ENCODE measurements around the gene MX1. TPM values are rescaled to one million over a fixed set of nuclear protein-coding genes. Genes with fewer than 3 reads are reported as not detected.

The MX1 gene
- polyA plus RNA-seq, 2 of the 4 experiments (the other 2 are of a cell fraction): 0.58 to 0.96 TPM

GRCh38 chr21:41494242-41494641 lies 68.2 kb downstream of the MX1 start:
- H3K9me3 ChIP-seq: no peaks in the 10 kb centered on the region
- H3K4me2 ChIP-seq: no peak overlapping the region
- ChIA-PET POLR2A (no interaction called here), CTCF (no interaction called here)
- ATAC-seq (no peak), DNase-seq (ENCODE audit: low read depth in 1 of 2, low spot score in 1 of 2) (no peak), FAIRE-seq (no peak)
- H3K27ac ChIP-seq: no peak overlapping the region
- 71% methylated on average over 16 of the region's 16 CpGs for WGBS (ENCODE audit: missing lambda C conversion rate)
- H3K4me1 ChIP-seq: no peaks in the 10 kb centered on the region
- no peak overlapping the region for H3K4me3 ChIP-seq
- no peak for TF ChIP-seq RFX5 (IDR thresholded peaks at IDR 0.05)
- no peak for TF ChIP-seq PBX3 (IDR thresholded peaks at IDR 0.05)
- no peak for TF ChIP-seq NFE2L2 (conservative IDR thresholded peaks at IDR 0.05; ENCODE audit: low read length)
- no peak for TF ChIP-seq HES2 (IDR thresholded peaks at IDR 0.05)
- TF ChIP-seq EHMT2 (IDR thresholded peaks at IDR 0.05; ENCODE audit: low read depth): no peak
- no peak for TF ChIP-seq CTCF (IDR thresholded peaks at IDR 0.05)
- no peak for TF ChIP-seq JUN (IDR thresholded peaks at IDR 0.05)
- no peak for TF ChIP-seq CBX8 (IDR thresholded peaks at IDR 0.05)
- TF ChIP-seq NPAS2 (CRISPR knock-in tag; IDR thresholded peaks at IDR 0.05; ENCODE audit: borderline replicate concordance): no peak
- no peak for TF ChIP-seq PHF8 (IDR thresholded peaks at IDR 0.05; ENCODE audit: borderline replicate concordance, low read depth)
- no peak for TF ChIP-seq HEYL (CRISPR knock-in tag; IDR thresholded peaks at IDR 0.05)
- no peak for TF ChIP-seq CHD2 (IDR thresholded peaks at IDR 0.05; ENCODE audit: low read length, partially characterized antibody)

GRCh38 chr21:41497008-41497407 lies 71.0 kb downstream of the MX1 start:
- FAIRE-seq (no peak), ATAC-seq (no peak), DNase-seq (ENCODE audit: low read depth in 1 of 2, low spot score in 1 of 2) (no peak)
- POLR2A ChIA-PET: no interaction called here
- H3K4me3 ChIP-seq: no peak overlapping the region
- 40% methylated on average over 6 of the region's 6 CpGs for WGBS (ENCODE audit: missing lambda C conversion rate)
- no peaks in the 10 kb centered on the region for H3K4me1 ChIP-seq
- CTCF ChIA-PET: no interaction called here
- no peak overlapping the region for H3K4me2 ChIP-seq
- no peak overlapping the region for H3K27ac ChIP-seq
- TF ChIP-seq CHD4 (IDR thresholded peaks at IDR 0.05; ENCODE audit: borderline replicate concordance) (no peak), SMC3 (IDR thresholded peaks at IDR 0.05) (no peak), GATA3 (IDR thresholded peaks at IDR 0.05; ENCODE audit: borderline replicate concordance) (no peak)
- no peaks in the 10 kb centered on the region for H3K9me3 ChIP-seq

- no peak overlapping the region for H3K27ac ChIP-seq
- FAIRE-seq (no peak), DNase-seq (ENCODE audit: low read depth in 1 of 2, low spot score in 1 of 2) (no peak), ATAC-seq (no peak)
- H3K4me1 ChIP-seq: no peaks in the 10 kb centered on the region
- H3K4me3 ChIP-seq: no peak overlapping the region
- no peak overlapping the region for H3K4me2 ChIP-seq
- ChIA-PET POLR2A (no interaction called here), CTCF (no interaction called here)
- no peaks in the 10 kb centered on the region for H3K9me3 ChIP-seq
- TF ChIP-seq MAX (IDR thresholded peaks at IDR 0.05): no peak
- no peak for TF ChIP-seq RAD21 (conservative IDR thresholded peaks at IDR 0.05 in 1 of 2, IDR thresholded peaks at IDR 0.05 in 1 of 2)
- TF ChIP-seq BCL3 (IDR thresholded peaks at IDR 0.05): no peak
- TF ChIP-seq MAFK (IDR thresholded peaks at IDR 0.05; ENCODE audit: partially characterized antibody): no peak
- WGBS (ENCODE audit: missing lambda C conversion rate): 65% methylated on average over 6 of the region's 8 CpGs
Observed at GRCh38 chr21:41497788-41498187, 71.7 kb downstream of the MX1 start.
